Mesothelial cell of epicardium (in vitro differentiated cells): ENCODE measurements around the gene BMX. TPM values are rescaled to one million over a fixed set of nuclear protein-coding genes. Genes with fewer than 3 reads are reported as not detected.
A peak's percentile ranks its signal among the peaks of the same experiment; 100 is the strongest.

ENCODE experiments used
- DNase-seq, 2 experiments: peaks; one replicate each; pipeline ENCODE4 v3.0.0; 2021; ENCODE audit warnings: low spot score in 2 of 2; ENCODE audit not compliant: unreplicated experiment in 2 of 2
- H3K27ac Mint-ChIP-seq: 2 replicates; pipeline ENCODE4 v1.8.0; 2021; ENCODE audit warnings: mixed read lengths
- H3K27me3 Mint-ChIP-seq: 2 replicates; pipeline ENCODE4 v1.8.0; 2021; ENCODE audit warnings: low read depth, mixed read lengths
- H3K36me3 Mint-ChIP-seq: 2 replicates; pipeline ENCODE4 v1.8.0; 2021; ENCODE audit warnings: mixed read lengths
- H3K4me1 Mint-ChIP-seq: 2 replicates; pipeline ENCODE4 v1.8.0; 2021; ENCODE audit warnings: mixed read lengths
- H3K4me3 Mint-ChIP-seq: 2 replicates; pipeline ENCODE4 v1.8.0; 2021; ENCODE audit warnings: mild to moderate bottlenecking, moderate library complexity, mixed read lengths
- H3K9me3 Mint-ChIP-seq: 2 replicates; pipeline ENCODE4 v1.8.0; 2021; ENCODE audit warnings: mixed read lengths
- CTCF ChIP-seq: fragments of 200-600 bp; sonication (generic); IDR thresholded peaks from one replicate; pipeline ENCODE4 v1.5.0; 2021; ENCODE audit warnings: antibody characterized with exemption; ENCODE audit not compliant: unreplicated experiment
- total RNA-seq: library from RNA; stranded (reverse); gene quantifications from 3 replicates; pipeline ENCODE4 v1.2.1, GENCODE V29; 2021

BMX gene
- total RNA-seq, 1 donor from 2014 or later: not detected

- H3K36me3 Mint-ChIP-seq: no peaks in the 10 kb centered on the region
- no peak for DNase-seq
- no peaks in the 10 kb centered on the region for H3K9me3 Mint-ChIP-seq
Measured at GRCh38 chrX:15468036-15468435, 32.6 kb upstream of the BMX start.

GRCh38 chrX:15469613-15470012, 31.0 kb upstream of the BMX start:
- Mint-ChIP-seq H3K4me3 (no peak overlapping the region), H3K27me3 (no peaks in the 10 kb centered on the region), H3K36me3 (no peaks in the 10 kb centered on the region), H3K27ac (no peak overlapping the region), H3K9me3 (no peaks in the 10 kb centered on the region), H3K4me1 (peaks cover 4% of the 10 kb centered on the region)
- no peak for TF ChIP-seq CTCF
- no peak for DNase-seq

More at GRCh38 chrX:15468036-15468435, 32.6 kb upstream of the BMX start:
- H3K27me3 Mint-ChIP-seq: no peaks in the 10 kb centered on the region
- peak; percentile 20 for TF ChIP-seq CTCF
- no peak overlapping the region for H3K4me3 Mint-ChIP-seq
- H3K4me1 Mint-ChIP-seq: peaks cover 6% of the 10 kb centered on the region
- no peak overlapping the region for H3K27ac Mint-ChIP-seq

- Mint-ChIP-seq H3K9me3 (no peaks in the 10 kb centered on the region), H3K27me3 (no peaks in the 10 kb centered on the region), H3K4me1 (no peaks in the 10 kb centered on the region), H3K36me3 (no peaks in the 10 kb centered on the region), H3K27ac (no peak overlapping the region), H3K4me3 (no peak overlapping the region)
- peak; percentile 28 to 71 for DNase-seq
- TF ChIP-seq CTCF: peak; percentile 58
Measured at GRCh38 chrX:15471028-15471427, 29.6 kb upstream of the BMX start.

- no peaks in the 10 kb centered on the region for H3K27me3 Mint-ChIP-seq
- H3K4me1 Mint-ChIP-seq: no peaks in the 10 kb centered on the region
- no peak for TF ChIP-seq CTCF
- no peaks in the 10 kb centered on the region for H3K36me3 Mint-ChIP-seq
- no peak overlapping the region for H3K4me3 Mint-ChIP-seq
- H3K27ac Mint-ChIP-seq: no peak overlapping the region
- H3K9me3 Mint-ChIP-seq: no peaks in the 10 kb centered on the region
- DNase-seq: no peak
Measured at GRCh38 chrX:15472531-15472930, 28.1 kb upstream of the BMX start.

- no peaks in the 10 kb centered on the region for H3K4me1 Mint-ChIP-seq
- H3K27ac Mint-ChIP-seq: no peak overlapping the region
- DNase-seq: no peak
- no peaks in the 10 kb centered on the region for H3K9me3 Mint-ChIP-seq
- H3K36me3 Mint-ChIP-seq: peaks cover 4% of the 10 kb centered on the region
- H3K4me3 Mint-ChIP-seq: no peak overlapping the region
- no peak for TF ChIP-seq CTCF
- H3K27me3 Mint-ChIP-seq: no peaks in the 10 kb centered on the region
Measured at GRCh38 chrX:15474028-15474427, 26.6 kb upstream of the BMX start.

GRCh38 chrX:15475021-15475420, 25.6 kb upstream of the BMX start:
- Mint-ChIP-seq H3K36me3 (peaks cover 6% of the 10 kb centered on the region), H3K27ac (no peak overlapping the region), H3K4me3 (no peak overlapping the region), H3K4me1 (no peaks in the 10 kb centered on the region), H3K27me3 (no peaks in the 10 kb centered on the region), H3K9me3 (peaks cover under 1% of the 10 kb centered on the region)
- TF ChIP-seq CTCF: no peak
- DNase-seq: no peak
